HL-60 (cell line): ENCODE measurements around the gene TRIB2.

Experiments
- DNase-seq, 2 experiments: peaks; one replicate each; pipeline ENCODE4 v3.0.0-alpha.2; 2010 to 2020; ENCODE audit warnings: low read depth in 1 of 2, low spot score in 1 of 2
- H3K27ac ChIP-seq: fragments of 250-450 bp; sonication (Bioruptor Pico); replicated peaks from 2 replicates; pipeline ENCODE4 v1.5.1; 2020; ENCODE audit warnings: mild to moderate bottlenecking, moderate library complexity
- H3K27me3 ChIP-seq: fragments of 250-450 bp; sonication (Bioruptor Pico); 2 replicates; pipeline ENCODE4 v1.5.1; 2021; ENCODE audit warnings: mild to moderate bottlenecking, moderate library complexity; ENCODE audit not compliant: insufficient read depth, poor library complexity, severe bottlenecking
- H3K4me3 ChIP-seq: replicated peaks from 2 replicates; pipeline ENCODE4 v1.5.1; 2011; ENCODE audit warnings: mild to moderate bottlenecking, control low read depth, low read length; ENCODE audit not compliant: insufficient read depth
- GABPA ChIP-seq: IDR thresholded peaks from 2 replicates; pipeline ENCODE4 v1.6.1; 2012; ENCODE audit warnings: low read depth
- POLR2AphosphoS5 ChIP-seq: IDR thresholded peaks from 2 replicates; pipeline ENCODE4 v1.6.1; 2012; ENCODE audit warnings: low read depth
- REST ChIP-seq: IDR thresholded peaks from 2 replicates; pipeline ENCODE4 v1.6.1; 2012; ENCODE audit warnings: low read depth; ENCODE audit not compliant: insufficient replicate concordance
- SPI1 ChIP-seq: IDR thresholded peaks from 2 replicates; pipeline ENCODE4 v1.6.1; 2012; ENCODE audit warnings: low read depth, mild to moderate bottlenecking, borderline replicate concordance
- TF ChIP-seq, protein P1 (sequence below): IDR thresholded peaks from one replicate; pipeline ENCODE4 v1.5.1; 2011; ENCODE audit warnings: low read length, control low read depth, inconsistent platforms; ENCODE audit not compliant: insufficient read depth

TRIB2 gene

DNA sequence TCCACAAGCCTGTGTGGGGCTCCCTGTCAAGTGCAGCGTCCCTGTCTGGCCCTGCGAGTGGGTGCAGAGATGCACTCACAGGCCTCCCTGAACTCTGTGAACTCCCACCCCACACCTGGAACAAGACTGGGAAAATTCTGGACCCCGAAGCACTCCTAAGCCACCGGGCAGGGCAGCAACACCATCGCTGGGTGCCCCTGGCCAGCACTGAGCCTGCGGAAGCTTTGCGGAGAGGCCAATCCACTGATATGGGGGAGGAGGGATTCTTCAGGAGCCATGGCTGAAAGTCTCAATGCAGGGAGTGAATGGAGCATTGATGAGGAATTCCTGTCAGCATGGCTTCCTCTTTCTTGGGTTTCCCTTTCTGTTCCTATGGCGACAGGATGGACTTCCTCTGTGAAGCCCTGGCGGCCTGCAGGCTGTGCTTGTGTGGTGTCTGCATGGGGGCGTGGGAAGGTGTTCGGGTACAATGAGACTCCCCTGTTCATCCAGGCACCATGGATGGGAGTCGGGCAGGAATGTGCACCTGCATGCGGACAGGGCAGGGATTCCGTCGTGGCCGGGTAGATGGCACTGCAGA is 15.1 kb downstream of the TRIB2 start:
- H3K4me3 ChIP-seq: no peak overlapping the region
- no peaks in the 10 kb centered on the region for H3K27me3 ChIP-seq
- peak; percentile 89 for TF ChIP-seq SPI1
- no peak for TF ChIP-seq REST
- H3K27ac ChIP-seq: no peak overlapping the region
- DNase-seq: peak in 1 of 2 experiments; percentile 6

- TF ChIP-seq POLR2AphosphoS5 (no peak), REST (no peak), SPI1 (no peak), GABPA (no peak)
- TF ChIP-seq, protein P1, sequence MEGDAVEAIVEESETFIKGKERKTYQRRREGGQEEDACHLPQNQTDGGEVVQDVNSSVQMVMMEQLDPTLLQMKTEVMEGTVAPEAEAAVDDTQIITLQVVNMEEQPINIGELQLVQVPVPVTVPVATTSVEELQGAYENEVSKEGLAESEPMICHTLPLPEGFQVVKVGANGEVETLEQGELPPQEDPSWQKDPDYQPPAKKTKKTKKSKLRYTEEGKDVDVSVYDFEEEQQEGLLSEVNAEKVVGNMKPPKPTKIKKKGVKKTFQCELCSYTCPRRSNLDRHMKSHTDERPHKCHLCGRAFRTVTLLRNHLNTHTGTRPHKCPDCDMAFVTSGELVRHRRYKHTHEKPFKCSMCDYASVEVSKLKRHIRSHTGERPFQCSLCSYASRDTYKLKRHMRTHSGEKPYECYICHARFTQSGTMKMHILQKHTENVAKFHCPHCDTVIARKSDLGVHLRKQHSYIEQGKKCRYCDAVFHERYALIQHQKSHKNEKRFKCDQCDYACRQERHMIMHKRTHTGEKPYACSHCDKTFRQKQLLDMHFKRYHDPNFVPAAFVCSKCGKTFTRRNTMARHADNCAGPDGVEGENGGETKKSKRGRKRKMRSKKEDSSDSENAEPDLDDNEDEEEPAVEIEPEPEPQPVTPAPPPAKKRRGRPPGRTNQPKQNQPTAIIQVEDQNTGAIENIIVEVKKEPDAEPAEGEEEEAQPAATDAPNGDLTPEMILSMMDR: no peak
- no peak overlapping the region for H3K4me3 ChIP-seq
- DNase-seq: no peak
- no peaks in the 10 kb centered on the region for H3K27me3 ChIP-seq
- no peak overlapping the region for H3K27ac ChIP-seq
Measured at GRCh38 chr2:12732651-12733050, 15.9 kb downstream of the TRIB2 start.

DNA sequence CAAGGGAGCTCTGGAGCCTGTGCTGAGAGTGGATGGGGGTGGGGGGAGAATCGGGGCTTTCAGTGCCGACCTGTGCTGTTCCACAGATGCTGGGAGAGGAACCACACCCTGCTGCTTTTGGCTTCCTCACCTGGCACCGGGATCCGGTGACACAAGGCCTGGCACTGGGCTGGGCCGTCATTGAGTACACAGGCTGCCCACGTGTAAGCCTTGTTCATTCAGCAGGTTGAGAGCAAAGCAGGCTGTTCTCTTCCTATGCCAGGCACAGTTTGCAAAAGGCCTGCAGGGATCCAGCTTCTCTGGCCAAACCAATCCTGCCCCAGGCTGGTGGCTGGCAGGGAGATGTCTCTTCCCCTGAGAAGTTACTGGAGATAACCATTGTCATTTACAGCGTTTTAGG is 17.1 kb downstream of the TRIB2 start:
- no peak overlapping the region for H3K27ac ChIP-seq
- no peak overlapping the region for H3K4me3 ChIP-seq
- DNase-seq: no peak
- H3K27me3 ChIP-seq: no peaks in the 10 kb centered on the region
- TF ChIP-seq, protein P1: no peak
- no peak for TF ChIP-seq POLR2AphosphoS5

DNA sequence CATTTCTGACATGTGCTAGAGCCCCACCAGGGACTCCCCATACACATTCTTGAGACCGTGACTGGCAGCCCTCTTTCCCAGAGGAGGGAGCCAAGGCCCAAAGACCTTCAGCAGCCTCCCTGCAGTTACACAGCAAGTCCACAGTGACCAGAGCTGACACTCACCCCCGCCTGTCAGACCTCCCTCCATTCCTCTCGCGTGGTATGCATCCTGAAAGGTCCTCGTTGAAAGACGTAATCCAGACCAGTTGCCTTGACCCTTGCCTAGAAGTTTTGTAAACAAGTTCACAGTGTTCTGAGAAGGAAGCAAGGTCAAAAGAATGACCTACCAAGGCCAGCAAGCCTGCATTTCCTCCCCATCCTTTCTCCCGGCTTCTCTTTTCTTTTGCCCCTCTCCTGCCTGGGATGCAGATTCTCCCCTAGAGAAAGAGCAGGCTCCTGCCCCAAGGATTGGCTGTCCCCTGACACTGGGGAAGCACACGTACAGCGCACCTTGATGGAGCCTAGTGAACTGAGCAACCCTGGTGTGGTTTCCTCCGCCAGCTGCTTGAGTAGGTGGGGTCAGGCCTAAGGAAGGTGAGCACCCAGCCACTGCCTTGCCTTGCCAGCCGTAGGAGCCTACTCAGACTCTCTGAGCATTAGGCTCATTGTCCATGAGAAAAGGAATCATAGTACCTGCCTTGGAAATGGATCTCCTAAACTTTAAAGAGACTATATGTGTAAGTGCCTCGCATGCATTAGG is 18.3 kb downstream of the TRIB2 start:
- no peak for TF ChIP-seq GABPA
- TF ChIP-seq SPI1: no peak
- TF ChIP-seq, protein P1: no peak
- TF ChIP-seq POLR2AphosphoS5: no peak
- no peak for TF ChIP-seq REST
- H3K27ac ChIP-seq: no peak overlapping the region
- no peak for DNase-seq
- H3K4me3 ChIP-seq: no peak overlapping the region
- no peaks in the 10 kb centered on the region for H3K27me3 ChIP-seq
